SH-SY5Y (cell line): ENCODE measurements around the gene UCK1.

ENCODE experiments used
- GATA2 ChIP-seq: IDR thresholded peaks from 2 replicates; pipeline ENCODE4 v1.6.1; 2011; ENCODE audit warnings: mild to moderate bottlenecking, low read depth, low read length
- GATA3 ChIP-seq: IDR thresholded peaks from 2 replicates; pipeline ENCODE4 v1.6.1; 2011; ENCODE audit warnings: low read depth, mild to moderate bottlenecking, low read length, moderate library complexity

DNA sequence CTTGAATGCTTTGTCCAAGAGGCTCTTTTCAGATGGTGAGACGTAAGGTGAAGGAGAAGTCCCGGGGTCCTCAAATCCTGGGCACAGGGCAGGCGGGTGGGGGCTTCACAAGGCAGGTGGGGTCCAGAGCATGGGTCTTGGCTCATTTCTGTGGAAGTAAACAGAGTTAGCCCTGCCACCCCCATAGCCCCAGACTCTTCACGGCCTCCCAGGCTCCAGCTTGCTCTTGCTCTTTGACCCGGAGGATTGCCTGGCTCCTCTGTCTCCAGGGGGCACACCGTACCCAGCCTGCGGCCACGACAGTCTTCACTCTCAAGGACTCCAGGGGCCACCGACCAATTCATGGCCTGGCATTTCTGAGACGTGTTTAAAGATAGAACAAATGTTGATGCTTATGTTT lies 57.2 kb downstream of the UCK1 start:
- no peak for TF ChIP-seq GATA3
- no peak for TF ChIP-seq GATA2
